GM19023 (cell line): ENCODE results near the gene GJC3.
"Not testable (repeated sequence)": the region's sequence is repeated elsewhere in the genome, so short reads cannot be mapped to it uniquely, and the experiment has no call there.

Experiments
- ATAC-seq: cut with Tn5 transposase; IDR thresholded peaks from one replicate; pipeline ENCODE4 v1.9.1; 2021; ENCODE audit warnings: mild to moderate bottlenecking, moderate library complexity; ENCODE audit not compliant: unreplicated experiment

The GJC3 gene, protein sequence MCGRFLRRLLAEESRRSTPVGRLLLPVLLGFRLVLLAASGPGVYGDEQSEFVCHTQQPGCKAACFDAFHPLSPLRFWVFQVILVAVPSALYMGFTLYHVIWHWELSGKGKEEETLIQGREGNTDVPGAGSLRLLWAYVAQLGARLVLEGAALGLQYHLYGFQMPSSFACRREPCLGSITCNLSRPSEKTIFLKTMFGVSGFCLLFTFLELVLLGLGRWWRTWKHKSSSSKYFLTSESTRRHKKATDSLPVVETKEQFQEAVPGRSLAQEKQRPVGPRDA

DNA sequence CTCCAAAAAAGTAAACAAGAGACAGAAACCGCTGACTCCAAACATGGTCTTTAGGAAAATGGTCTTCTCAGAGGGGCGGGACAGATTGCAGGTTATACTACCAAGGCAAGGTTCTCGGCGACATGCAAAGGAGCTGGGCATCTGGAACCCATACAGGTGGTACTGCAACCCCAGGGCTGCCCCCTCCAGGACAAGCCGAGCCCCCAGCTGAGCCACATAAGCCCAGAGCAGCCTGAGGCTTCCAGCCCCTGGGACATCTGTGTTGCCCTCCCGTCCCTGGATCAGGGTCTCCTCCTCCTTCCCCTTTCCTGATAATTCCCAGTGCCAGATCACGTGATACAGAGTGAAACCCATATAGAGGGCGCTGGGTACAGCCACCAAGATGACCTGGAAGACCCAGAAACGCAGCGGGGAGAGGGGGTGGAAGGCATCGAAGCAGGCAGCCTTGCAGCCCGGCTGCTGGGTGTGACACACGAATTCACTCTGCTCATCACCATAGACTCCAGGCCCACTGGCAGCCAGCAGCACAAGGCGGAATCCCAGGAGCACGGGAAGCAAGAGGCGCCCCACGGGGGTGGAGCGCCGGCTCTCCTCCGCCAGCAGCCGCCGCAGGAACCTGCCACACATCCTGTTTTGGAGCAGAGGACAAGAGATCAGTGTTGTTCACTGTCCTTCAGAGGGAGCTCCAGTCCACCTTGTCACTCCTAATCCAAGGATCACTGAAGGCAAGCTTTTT, at the start of gene GJC3:
GJC3 (minus strand) TSS at position 627 of the 736 bp plus-strand sequence; CDS start at position 627, 0 bp downstream.
- ATAC-seq = no peak

DNA sequence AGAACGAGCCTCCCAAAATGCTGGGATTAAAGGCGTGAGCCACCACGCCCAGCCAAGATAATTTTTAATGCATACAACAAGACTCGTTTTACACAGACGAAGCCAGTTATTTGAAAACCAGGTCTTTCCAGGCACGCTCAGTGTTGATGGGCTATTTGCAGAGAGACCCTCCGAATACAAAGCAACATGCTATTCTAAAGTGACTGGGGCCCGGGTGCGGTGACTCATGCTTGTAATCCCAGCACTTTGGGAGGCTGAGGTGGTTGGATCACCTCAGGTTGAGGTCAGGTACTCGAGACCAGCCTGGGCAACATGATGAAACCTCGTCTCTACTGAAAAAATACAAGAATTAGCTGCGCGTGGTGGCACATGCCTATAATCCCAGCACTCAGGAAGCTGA, 47.2 kb upstream of the GJC3 start:
- ATAC-seq = no peak

DNA sequence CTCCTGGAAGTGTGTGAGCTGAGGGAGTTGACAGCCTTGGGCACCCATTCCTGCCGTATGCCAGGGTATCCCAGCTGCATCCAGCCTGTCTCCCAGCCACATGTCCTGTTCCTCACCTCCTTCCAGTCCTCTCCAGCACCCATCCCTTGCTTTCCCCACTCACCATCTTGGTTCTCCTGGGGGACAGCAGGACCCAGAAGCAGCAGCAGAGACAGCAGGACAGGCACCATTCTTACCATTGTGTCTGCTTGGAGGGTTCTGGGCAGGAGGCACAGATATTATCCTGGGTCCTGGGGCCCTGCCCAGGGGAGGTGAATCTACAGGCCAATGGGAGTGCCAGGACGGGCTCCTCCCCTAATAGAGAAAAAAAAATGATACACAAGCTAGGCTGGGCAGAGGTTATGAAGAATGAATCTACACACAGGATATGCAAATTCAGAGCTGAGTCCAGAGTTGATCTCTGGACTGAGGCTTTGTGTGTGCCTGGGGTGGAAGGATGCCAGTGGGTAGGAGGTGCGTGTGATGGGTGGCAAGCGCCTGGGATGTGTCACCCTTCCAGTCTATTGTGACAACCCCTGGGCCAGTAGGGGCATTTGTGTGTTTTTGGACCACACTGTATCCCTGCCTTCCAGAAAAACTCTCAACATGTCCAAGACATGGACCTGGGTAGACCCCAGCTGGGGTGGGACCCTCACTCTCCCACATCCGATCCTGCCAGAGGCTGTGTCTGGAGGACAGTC, 46.5 kb upstream of the GJC3 start, which contains the start of gene AZGP1:
AZGP1 (minus strand) TSS at position 250 of the 740 bp plus-strand sequence; CDS start at position 239, 11 bp downstream.
- no peak for ATAC-seq

DNA sequence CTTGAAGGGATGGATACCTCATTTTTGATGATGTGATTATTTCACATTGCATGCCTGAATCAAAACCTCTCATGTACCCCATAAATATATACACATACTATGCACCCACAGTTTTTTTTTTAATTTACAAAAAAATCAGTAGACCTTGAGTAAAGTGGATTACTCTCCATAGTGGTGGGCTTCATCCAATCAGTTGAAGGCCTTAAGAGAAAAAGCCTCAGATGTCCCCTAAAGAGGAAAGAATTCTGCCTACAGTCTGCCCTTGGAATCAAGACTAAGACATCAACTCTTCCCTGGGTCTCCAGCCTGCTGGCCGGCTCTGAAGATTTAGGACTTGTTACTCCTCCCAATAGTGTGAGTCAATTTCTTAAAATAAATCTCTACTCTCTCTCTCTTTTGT, 45.3 kb upstream of the GJC3 start:
- no peak for ATAC-seq

DNA sequence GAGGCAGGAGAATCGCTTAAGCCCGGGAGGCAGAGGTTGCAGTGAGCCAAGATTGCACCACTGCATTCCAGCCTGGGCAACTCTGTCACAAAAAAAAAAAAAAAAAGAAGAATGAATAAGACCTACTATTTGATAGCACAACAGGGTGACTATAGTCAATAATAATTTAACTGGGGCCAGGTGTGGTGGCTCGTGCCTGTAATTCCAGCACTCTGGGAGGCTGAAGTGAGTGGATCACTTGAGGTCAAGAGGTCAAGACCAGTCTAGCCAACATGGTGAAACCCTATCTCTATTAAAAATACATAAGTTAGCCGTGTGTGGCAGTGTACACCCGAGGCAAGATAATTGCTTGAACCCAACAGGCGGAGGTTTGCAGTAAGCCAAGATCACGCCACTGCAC, 44.4 kb upstream of the GJC3 start:
- ATAC-seq = not testable (repeated sequence)

DNA sequence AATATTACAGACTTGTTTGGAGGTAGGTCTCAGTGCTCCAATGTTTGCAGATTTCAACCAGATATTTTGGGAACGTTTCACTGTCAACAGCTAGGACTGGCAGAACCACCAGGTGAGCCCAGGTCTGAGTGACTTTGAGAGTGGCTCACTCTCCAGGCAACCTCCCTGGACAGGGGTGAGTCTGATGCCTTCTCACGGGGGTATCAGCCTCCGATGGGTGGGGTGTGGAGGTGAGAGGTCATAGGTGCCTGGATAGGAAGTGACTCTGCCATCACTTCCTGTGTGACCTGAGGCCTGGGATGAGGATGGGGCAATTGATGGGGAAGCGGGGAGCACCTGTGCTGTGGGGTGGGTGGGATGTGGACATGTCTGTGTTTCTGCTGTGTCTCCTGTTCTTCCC, 41.8 kb upstream of the GJC3 start:
- no peak for ATAC-seq

DNA sequence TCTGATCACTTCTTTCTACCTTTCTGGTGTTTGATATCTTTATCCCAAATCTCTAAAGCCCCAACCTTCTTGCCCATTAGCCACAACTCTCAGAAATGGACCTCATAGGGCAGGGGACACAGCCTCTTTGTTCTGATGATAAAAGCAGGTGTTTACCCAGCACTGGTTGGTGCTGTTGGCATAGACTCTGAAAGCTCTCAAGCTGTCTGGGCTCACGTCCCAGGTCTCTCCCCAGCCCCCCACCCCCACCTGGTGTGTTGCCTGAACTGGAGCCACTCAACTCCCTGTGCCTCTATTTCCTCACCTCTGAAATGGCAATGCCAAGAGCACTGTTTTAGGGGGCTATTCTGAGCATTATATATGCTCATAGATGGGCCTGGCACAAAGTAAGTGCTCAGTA, 40.4 kb upstream of the GJC3 start:
- not testable (repeated sequence) for ATAC-seq

DNA sequence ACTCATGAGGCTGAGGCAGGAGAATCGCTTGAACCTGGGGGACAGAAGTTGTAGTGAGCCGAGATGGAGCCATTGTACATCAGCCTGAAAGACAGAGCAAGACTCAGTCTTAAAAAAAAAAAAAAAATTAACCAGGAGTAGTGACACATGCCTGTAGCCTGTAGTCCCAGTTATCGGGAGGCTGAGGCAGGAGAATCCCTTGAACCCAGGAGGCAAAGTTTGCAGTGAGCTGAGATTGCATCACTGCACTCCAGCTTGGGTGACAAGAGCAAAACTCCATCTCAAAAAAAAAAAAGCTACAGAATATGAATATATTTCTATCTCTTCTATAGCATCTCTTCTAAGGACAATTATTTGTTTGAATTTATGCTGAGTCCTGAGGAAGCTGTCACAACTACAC, 39.9 kb upstream of the GJC3 start:
- no peak for ATAC-seq

DNA sequence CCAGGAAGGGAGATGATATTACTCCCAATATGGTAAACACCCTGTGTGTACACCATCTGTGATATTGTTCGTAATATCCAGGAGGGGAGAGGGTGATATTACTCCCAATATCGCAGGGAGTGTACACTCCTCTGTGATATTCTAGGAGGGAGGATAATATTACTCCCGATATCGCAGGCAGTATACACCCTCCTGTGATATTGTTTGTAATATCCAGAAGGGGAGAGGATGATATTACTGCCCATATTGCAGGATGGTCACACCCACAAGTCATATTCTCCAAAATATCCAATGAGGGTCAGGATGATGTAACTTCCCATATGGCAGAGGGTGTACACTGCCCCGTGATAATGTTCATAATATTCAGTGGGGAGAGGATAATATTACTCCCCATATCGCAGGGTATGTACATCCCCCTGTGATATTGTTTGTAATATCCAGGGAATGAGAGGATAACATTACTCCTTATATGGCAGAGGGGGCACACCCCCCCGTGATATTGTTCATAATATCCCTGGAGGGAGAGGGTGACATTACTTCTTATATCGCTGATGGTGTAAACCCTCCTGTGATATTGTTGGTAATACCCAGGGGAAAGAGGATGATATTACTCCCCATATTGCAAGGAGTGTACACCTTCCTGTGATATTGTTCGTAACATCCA, 29.3 kb upstream of the GJC3 start:
- no peak for ATAC-seq

DNA sequence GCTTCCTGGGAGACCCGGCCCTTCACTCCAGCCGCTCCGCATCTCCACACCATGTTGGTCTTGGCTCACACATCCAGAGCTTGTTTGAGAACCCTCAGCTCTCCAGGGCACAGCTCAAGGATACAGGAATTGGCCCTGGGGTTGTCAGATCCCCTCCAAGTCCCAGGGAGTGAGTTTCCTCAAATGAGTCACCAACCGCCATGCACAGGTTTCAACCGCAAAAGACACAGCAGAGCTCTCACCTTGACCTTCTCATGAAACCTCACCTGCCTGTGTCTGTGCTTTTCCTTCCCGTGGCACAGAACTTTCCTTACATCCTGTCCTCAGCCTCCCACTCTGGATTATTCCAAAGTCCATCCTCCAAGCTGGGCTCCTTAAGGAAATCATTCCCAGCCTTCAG, 25.8 kb upstream of the GJC3 start:
- no peak for ATAC-seq

DNA sequence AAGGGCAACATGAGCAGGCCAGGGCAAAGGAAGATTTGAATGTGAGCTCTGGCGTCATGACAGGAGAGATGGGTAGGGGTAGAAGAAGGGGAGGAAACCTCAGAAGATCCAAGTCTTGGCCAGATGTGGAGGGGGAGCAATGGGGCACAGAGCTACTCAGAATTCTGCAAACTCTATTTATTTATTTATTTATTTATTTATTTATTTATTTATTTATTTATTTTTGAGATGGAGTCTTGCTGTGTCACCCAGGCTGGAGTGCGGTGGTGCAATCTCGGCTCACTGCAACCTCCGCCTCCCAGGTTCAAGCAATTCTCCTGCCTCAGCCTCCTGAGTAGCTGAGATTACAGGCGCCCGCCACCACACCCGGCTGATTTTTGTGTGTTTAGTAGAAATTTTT, 25.2 kb upstream of the GJC3 start:
- not testable (repeated sequence) for ATAC-seq

DNA sequence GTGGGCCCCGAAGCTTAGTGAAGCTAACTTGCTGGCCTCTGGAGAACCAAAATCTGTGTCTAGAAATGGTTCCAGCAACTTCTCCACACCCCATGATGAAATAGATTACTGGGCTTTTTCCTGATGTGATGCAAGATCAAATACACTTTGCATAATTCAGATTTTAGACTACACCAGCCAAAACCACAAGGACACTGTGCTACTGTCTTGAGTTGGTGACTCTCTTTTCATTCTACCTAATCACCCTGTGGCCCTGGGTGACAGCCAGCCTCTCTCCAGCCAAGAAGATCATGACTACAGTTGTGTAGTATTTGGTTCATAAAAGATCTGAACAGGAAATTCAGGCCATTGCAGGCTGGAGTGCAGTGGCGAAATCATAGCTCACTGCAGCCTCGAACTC, 24.2 kb upstream of the GJC3 start:
- ATAC-seq = no peak

DNA sequence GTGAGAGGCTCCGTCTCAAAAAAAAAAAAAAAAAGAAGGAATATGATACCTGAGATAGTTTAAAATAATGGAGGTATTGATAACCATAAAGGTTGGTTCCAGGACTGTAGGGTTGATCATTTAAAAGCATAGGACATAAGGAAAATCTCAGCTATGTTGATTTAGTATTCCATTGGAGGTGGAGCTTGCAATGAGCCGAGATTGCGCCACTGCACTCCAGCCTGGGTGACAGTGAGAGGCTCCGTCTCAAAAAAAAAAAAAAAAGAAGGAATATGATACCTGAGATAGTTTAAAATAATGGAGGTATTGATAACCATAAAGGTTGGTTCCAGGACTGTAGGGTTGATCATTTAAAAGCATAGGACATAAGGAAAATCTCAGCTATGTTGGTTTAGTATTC, 23.2 kb upstream of the GJC3 start:
- not testable (repeated sequence) for ATAC-seq

DNA sequence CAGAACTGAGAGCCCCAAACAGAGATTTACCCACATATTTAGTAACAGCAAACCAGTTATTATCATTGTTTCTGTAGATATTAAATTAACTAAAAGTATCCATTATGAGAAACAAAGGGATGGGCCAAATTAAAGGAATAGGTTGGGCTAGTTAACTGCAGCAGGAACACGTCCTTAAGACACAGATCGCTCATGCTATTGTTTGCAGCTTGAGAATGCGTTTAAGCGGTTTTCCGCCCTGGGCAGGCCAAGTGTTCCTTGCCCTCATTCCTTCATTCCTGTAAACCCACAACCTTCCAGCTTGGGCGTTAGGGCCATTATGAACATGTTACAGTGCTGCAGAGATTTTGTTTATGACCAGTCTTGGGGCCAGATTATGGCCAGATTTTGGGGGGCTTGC, 21.4 kb upstream of the GJC3 start:
- not testable (repeated sequence) for ATAC-seq

DNA sequence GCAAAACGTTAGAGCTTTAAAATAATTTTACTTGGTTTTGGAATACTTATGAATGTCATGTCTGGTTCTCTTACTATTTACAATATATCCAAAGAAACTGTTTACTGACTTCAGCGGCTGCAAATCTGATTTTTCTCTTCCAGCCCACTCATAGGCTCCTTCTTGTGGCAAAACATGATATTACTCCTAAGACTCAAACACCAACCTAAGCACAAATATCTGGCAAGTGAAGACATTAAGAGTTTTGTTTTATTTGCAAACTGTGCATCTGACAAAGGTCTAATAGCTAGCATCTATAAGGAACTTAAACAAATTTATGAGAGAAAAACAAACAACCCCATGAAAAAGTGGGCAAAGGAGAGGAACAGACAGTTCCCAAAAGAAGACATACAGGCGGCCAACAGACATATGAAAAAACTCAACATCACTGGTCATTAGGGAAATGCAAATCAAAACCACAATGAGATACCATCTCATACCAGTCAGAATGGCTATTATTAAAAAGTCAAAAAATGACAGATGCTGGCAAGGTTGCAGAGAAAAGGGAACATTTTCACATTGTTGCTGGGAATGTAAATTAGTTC, 20.3 kb upstream of the GJC3 start:
- ATAC-seq = no peak

DNA sequence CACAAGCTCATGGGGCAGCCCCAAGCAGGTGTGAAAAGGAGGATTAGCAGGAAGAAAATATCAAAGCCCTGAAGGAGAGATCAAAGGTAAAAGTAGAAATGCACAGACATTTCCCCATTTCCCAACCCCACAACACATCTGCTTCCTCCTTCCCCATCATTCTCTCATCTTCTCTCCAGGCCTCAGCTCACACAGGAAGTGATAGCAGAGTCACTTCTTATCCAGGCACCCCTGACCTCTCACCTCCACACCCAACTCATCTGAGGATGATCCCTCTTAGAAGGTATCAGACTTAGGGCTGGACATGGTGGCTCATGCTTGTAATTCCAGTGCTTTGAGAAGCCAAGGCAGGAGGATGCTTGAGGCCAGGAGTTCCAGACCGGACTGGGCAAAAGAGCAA, 18.2 kb upstream of the GJC3 start:
- ATAC-seq = no peak

DNA sequence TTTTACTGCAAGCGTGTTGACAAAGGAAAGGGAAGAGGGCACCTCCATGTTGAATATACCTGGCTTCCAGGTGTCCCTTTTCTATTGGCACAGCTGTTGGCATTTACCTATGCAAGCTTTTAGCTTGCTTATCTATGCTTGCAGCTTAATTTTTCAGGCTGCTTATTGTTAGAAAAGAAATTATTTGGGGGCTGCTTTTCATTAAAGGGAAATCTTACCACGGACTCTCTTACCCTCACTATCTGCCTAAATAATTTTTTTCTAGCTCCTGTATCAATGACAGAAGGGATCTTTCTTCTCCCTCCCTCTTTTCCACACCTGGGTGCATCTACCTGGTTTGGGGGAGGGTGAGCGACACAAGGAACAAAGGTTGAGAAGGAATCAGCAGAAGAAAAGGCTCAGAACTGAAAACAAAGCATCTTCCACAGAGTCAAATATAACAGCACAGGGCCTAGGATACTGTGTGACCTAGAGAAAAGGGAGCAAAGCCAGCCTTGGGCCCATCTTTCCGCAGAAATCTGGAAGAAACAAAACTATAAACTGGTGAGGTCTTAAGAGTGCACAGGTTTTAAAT, 15.2 kb upstream of the GJC3 start:
- ATAC-seq = no peak

DNA sequence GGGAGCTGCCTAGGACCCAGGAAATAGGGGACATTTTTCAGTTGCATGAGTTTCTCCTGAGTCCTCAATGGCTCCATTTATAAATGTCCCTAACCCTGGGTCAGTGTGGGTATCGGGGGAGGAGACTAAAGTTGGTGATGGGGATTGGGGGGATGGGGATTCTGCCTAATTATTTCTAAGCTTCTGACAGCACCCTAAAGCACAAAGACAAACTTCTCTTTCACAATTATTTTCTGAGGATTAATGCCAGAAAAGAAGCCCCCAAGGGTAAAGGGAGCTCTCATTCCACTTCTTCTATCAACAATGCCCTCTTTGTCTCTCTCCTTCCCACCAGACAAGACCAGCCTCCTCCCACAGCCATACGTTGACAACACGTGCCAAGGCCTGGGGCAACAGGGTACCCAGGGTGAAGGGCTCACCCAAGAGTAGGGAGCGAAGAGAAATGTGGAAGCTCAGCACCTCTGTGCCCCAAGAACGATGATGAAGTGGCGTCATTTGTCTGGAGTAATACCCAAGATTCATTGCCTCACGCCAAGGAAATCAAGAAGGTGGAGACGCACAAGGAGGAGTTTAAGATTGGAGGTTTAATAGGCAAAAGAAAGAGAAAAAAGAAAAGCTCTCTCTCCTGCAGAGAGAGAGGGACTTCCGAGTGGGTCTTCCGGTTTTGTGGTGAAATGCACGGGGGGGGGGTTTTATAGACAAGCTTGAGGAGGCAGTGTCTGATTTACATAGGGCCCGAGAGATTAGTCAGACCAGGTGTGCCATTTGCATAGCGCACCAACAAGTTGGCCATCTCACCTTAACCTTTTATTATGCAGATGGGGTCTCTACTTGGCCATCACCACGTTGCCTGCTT, 14.4 kb upstream of the GJC3 start:
- no peak for ATAC-seq

DNA sequence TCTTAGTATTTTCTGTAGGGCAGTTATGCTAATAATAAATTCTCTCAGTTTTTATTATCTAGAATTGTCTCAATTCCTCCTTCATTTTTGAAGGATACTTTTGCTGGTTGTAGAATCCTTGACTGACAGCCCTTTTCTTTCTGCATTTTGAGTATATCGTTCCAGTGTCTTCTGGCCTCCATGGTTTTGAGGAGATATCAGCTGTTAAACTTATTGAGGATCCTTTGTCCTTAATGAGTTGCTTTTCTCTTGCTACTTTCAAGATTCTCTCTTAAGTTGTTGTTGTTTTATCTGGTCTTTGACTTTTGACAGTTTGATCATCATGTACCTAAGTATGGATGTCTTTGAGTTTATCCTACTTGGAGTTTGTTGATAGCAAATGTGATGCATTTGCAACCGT, 8.9 kb upstream of the GJC3 start:
- no peak for ATAC-seq

DNA sequence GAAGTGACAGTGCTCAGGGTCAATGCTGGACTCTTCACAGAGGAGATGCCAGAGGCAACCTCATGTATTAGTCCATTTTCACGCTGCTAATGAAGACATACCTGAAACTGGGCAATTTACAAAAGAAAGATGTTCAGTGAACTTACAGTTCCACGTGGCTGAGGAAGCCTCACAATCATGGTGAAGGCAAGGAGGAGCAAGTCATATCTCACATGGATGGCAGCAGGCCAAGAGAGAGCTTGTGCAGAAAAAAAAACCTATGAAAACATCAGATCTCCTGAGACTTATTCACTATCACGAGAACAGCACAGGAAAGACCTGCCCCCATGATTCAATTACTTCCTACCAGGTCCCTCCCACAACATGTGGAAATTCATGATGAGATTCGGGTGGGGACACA, 5.6 kb upstream of the GJC3 start:
- not testable (repeated sequence) for ATAC-seq
